ENCODE data around the gene FIZ1. TPM values are rescaled to one million over a fixed set of nuclear protein-coding genes. Genes with fewer than 3 reads are reported as not detected.

Gene FIZ1
- total RNA-seq, 1 donor from 2014 or later = 19.1 TPM

- Mint-ChIP-seq H3K27ac (ENCODE audit: unreplicated experiment) (peak overlapping the region; percentile 100), H3K4me3 (ENCODE audit: unreplicated experiment) (peak overlapping the region; percentile 96), H3K27me3 (ENCODE audit: unreplicated experiment) (no peaks in the 10 kb centered on the region), H3K36me3 (ENCODE audit: unreplicated experiment) (peaks cover 27% of the 10 kb centered on the region), H3K4me1 (ENCODE audit: unreplicated experiment) (peaks cover 17% of the 10 kb centered on the region), H3K9me3 (ENCODE audit: unreplicated experiment) (no peaks in the 10 kb centered on the region)
- DNase-seq (ENCODE audit: extremely low spot score, unreplicated experiment) = peak; percentile 99
- TF ChIP-seq CTCF (IDR thresholded peaks at IDR 0.05) = no peak
Measured at GRCh38 chr19:55598719-55599467, 424 bp downstream of the FIZ1 start.

- Mint-ChIP-seq H3K4me3 (ENCODE audit: unreplicated experiment) (no peak overlapping the region), H3K36me3 (ENCODE audit: unreplicated experiment) (peaks cover 31% of the 10 kb centered on the region), H3K27ac (ENCODE audit: unreplicated experiment) (no peak overlapping the region), H3K4me1 (ENCODE audit: unreplicated experiment) (peaks cover 14% of the 10 kb centered on the region), H3K27me3 (ENCODE audit: unreplicated experiment) (no peaks in the 10 kb centered on the region), H3K9me3 (ENCODE audit: unreplicated experiment) (no peaks in the 10 kb centered on the region)
- DNase-seq (ENCODE audit: extremely low spot score, unreplicated experiment) = no peak
- TF ChIP-seq CTCF (IDR thresholded peaks at IDR 0.05) = no peak
Measured at GRCh38 chr19:55598034-55598433, 1.3 kb downstream of the FIZ1 start.

- DNase-seq (ENCODE audit: extremely low spot score, unreplicated experiment) = no peak
- TF ChIP-seq CTCF (IDR thresholded peaks at IDR 0.05) = no peak
- no peak overlapping the region for H3K27ac Mint-ChIP-seq (ENCODE audit: unreplicated experiment)
- H3K4me1 Mint-ChIP-seq (ENCODE audit: unreplicated experiment) = peaks cover 14% of the 10 kb centered on the region
- no peaks in the 10 kb centered on the region for H3K9me3 Mint-ChIP-seq (ENCODE audit: unreplicated experiment)
- H3K36me3 Mint-ChIP-seq (ENCODE audit: unreplicated experiment) = peaks cover 31% of the 10 kb centered on the region
- H3K27me3 Mint-ChIP-seq (ENCODE audit: unreplicated experiment) = no peaks in the 10 kb centered on the region
- no peak overlapping the region for H3K4me3 Mint-ChIP-seq (ENCODE audit: unreplicated experiment)
Measured at GRCh38 chr19:55597501-55597921, 1.8 kb downstream of the FIZ1 start.

GRCh38 chr19:55596304-55596703, 3.0 kb downstream of the FIZ1 start:
- no peak for DNase-seq (ENCODE audit: extremely low spot score, unreplicated experiment)
- Mint-ChIP-seq H3K4me1 (ENCODE audit: unreplicated experiment) (peaks cover 11% of the 10 kb centered on the region), H3K9me3 (ENCODE audit: unreplicated experiment) (no peaks in the 10 kb centered on the region), H3K27me3 (ENCODE audit: unreplicated experiment) (no peaks in the 10 kb centered on the region), H3K4me3 (ENCODE audit: unreplicated experiment) (no peak overlapping the region), H3K27ac (ENCODE audit: unreplicated experiment) (no peak overlapping the region), H3K36me3 (ENCODE audit: unreplicated experiment) (peaks cover 35% of the 10 kb centered on the region)
- no peak for TF ChIP-seq CTCF (IDR thresholded peaks at IDR 0.05)

GRCh38 chr19:55594996-55595545, 4.2 kb downstream of the FIZ1 start:
- DNase-seq (ENCODE audit: extremely low spot score, unreplicated experiment) = no peak
- TF ChIP-seq CTCF (IDR thresholded peaks at IDR 0.05) = no peak
- Mint-ChIP-seq H3K4me3 (ENCODE audit: unreplicated experiment) (no peak overlapping the region), H3K4me1 (ENCODE audit: unreplicated experiment) (peaks cover 5% of the 10 kb centered on the region), H3K27me3 (ENCODE audit: unreplicated experiment) (no peaks in the 10 kb centered on the region), H3K36me3 (ENCODE audit: unreplicated experiment) (peaks cover 36% of the 10 kb centered on the region), H3K9me3 (ENCODE audit: unreplicated experiment) (no peaks in the 10 kb centered on the region), H3K27ac (ENCODE audit: unreplicated experiment) (peak overlapping the region; percentile 3)
